Hematopoietic multipotent progenitor cell (in vitro differentiated cells): Measurements from ENCODE around the gene HP1BP3. TPM values are rescaled to one million over a fixed set of nuclear protein-coding genes. Genes with fewer than 3 reads are reported as not detected.

Experiments used
- DNase-seq, 3 donors: peaks; one replicate each; pipeline ENCODE4 v3.0.0-alpha.2; 2011 to 2015; ENCODE audit warnings: low read depth in 2 of 3, low spot score in 2 of 3
- total RNA-seq: library from RNA; depleted of rRNA; stranded (reverse); fragments of >200 nt; gene quantifications from one replicate; pipeline ENCODE4 v1.2.3, GENCODE V29; 2012

Gene HP1BP3
- total RNA-seq, 1 donor: 104 TPM

GRCh38 chr1:20696397-20697333 lies 90.4 kb downstream of the HP1BP3 start:
- DNase-seq: peak; percentile 57 to 80 (median 74)

- no peak for DNase-seq
These were observed 91.6 kb downstream of the HP1BP3 start for GRCh38 chr1:20695515-20695914.

GRCh38 chr1:20693623-20694022 lies 93.5 kb downstream of the HP1BP3 start:
- DNase-seq: no peak

Other genes starting within 250 kb of the HP1BP3 start
- under 0.01 TPM for gene FAM43B, start 234.7 kb downstream of the HP1BP3 start, total RNA-seq
- 0.27 TPM for gene CDA, start 198.2 kb downstream of the HP1BP3 start, total RNA-seq
- gene PINK1, start 153.8 kb downstream of the HP1BP3 start, total RNA-seq: 53.3 TPM
- 277 TPM for gene DDOST, start 125.9 kb downstream of the HP1BP3 start, total RNA-seq
- 0.27 TPM for gene KIF17, start 69.3 kb downstream of the HP1BP3 start, total RNA-seq
- not detected for gene SH2D5, start 54.6 kb downstream of the HP1BP3 start, total RNA-seq